HG03159 (cell line): ENCODE data around the gene PDLIM1.
"Not testable (repeated sequence)": the region's sequence is repeated elsewhere in the genome, so short reads cannot be mapped to it uniquely, and the experiment has no call there.

Source experiments
- ATAC-seq: cut with Tn5 transposase; IDR thresholded peaks from one replicate; pipeline ENCODE4 v1.9.1; 2021; ENCODE audit warnings: mild to moderate bottlenecking, moderate library complexity; ENCODE audit not compliant: unreplicated experiment

PDLIM1 gene

DNA sequence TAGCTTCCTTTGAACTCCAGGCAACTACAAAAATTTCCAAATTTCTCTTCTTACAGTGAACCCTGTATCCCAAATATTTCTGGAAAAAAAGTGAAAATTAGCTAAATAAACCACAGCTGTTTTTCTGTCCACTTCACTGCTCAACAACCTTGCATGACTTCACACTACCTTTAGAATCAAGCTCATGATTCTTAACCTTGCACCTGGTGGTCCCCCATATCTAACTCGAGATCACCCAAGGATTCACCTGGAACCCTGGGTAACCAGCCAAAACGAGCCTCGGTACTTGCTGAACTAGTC is 47.5 kb downstream of the PDLIM1 start:
- no peak for ATAC-seq

DNA sequence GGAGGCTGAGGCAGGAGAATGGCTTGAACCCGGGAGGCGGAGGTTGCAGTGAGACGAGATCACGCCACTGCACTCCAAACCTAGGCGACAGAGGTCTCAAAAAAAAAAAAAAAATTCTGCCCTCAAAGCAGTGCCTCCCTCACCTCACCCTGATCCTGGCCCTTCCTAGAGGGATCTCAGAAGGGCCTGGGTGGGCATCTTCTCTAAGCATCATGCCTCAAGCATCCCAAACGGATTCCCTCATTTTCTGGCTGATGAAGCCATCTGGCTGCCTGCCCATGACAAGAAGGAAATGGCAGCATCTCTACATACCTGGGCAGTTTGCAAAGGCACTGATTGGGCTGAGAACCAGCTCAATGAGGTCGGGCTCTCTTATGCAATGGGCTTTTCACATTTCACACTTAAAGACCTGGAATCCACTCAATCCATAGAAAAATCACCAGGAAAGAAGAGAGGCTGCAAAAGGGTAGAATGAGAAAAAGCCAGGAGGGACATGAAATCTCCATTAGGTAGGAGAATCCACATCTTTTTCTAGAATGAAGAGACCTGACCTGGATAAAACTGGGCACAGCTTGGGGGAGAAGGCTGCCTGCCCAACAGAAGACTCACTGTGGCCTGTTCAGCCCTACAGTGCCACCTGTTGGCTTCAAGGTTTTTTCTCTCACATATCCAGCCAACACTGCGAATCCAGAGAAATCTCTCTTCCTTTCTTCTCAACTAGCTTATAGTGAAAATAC is 48.1 kb downstream of the PDLIM1 start:
- no peak for ATAC-seq

DNA sequence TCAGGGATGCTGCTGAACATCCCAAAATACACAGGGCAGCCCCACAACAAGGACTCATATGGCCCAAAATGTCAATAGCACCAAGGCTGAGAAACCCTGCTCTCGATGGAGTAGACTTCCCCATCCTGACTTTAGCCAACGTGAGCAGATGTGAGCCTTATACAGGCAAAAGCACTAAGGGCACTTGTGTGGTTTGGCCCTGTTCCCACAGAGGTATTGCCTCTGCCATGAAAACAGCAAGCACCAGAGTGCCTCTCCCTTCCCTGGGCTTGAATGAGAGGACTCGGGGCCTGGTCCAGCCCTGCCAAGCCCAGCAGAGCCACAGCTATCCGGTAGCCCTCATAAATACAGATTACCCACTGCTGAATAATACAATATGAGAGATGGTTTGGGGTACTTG is 49.3 kb downstream of the PDLIM1 start:
- no peak for ATAC-seq

DNA sequence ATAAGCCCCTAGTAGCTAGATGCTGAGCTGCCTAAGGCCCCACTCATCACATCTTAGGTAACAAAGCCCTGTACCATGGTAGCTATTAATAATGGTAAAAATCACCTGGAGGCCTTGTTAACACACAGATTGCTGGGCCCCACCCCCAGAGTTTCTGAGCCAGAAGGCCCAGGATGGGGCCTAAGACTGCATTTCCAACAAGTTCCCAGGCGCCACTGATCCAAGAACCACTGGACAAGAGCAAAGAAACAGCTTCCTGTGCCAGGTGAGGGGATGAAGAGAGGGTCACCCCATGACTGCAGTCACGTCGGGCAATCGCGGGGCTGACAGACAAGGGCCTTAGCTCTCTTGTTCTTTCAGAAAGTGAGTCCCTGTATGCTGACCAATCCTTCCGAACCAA is 50.0 kb downstream of the PDLIM1 start:
- ATAC-seq, result no peak

DNA sequence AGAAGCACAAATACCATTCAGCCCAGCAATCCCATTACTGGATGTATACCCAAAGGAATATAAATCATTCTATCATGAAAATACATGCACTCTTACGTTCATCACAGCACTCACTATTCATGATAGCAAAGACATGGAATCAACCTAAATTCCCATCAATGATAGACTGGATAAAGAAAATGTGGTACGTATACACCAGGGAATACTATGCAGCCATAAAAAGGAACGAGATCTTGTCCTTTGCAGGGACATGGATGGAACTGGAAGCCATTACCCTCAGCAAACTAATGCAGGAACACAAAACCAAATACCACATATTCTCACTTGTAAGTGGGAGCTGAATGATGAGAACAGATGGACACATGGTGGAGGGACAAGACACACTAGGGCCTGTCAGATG is 50.7 kb downstream of the PDLIM1 start:
- ATAC-seq, result not testable (repeated sequence)

DNA sequence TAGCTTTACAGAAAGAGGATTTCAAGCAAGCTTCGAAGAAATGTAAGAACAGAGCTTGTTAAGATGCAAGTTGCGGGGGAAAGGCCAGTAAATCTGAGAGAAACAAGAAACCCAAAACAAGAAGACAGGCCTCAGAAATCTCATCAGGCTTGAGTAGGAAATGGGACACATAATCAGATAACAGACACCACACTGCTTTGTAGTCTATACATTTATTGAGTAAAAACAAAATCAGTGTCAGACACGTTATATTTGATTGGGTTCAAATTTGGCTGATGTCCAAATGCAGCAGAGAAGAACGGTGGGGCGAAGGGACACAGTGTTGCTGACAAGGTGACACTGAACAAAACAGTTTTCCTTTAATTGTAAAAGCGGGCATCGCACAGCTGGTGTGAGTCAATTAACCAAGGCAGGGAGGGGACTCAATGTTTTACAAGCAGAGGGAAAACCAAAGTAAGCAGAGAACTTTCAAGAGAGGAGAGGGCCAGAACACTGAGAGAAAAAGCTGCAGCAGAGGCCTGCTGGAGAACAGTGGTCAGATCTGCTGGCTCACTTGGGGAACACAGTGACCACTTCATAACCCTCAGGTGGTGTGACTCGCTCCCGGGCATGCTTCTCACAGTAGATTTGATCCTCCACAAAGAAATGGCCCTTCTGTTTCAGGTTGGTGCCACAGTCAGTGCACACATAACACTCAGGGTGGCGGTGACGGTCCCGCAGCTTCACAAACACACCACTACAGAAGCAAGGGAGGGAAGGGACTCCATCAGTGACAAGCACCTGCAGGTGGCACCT is 53.2 kb downstream of the PDLIM1 start:
- no peak for ATAC-seq

DNA sequence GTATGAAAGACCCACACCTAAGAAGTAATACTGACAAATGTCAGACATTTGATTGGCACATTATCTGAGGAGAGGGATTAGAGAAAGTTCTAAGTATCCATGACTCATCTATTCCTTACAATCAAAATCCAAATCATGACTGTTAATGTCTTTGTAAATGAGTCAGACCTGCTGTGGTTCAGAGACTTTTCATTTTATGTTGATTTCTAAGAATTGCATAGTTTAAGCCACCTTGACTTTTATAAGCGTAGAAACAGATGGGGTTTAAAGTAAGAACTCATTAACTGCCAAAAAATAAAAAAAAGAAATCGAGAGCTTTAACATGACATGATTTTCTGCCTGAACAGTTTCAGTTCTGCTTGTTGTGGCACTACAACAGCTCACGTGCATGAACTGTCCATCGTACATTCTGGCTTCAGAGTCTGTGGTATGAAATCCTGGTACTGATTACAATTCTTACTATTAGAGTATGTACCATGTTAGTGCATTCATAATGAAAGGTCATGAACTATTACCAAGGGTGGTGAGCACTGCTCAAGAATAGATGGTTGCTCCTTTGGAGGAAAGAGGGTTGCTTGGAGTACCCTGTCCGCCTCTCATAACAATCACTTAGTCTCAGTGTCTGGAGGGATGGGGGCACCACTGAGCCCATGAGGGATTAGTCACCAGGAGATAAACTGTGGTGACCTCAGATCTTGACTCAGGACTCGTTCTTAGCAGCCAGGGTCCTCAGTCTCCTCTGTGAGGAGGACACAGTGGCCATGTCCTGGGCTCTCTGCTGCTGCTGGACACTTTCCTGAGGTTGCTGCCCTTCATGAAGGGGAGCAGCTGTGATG is 54.5 kb downstream of the PDLIM1 start:
- ATAC-seq, result peak; percentile 99

DNA sequence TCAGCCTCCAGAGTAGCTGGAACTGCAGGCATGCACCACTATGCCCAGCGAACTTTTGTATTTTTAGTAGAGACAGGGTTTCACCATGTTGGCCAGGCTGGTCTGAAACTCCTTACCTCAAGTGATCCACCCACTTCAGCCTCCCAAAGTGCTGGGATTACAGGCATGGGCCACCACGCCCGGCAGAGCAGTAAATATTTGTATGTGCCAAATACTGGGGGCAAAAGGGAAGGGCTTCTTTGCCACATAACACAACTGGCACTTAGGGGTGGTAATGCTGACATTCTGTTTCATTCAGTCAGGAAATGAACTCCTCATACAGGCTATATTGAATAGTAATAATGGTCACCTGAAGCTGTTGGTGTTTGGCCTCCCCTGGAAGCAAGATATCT is 55.1 kb downstream of the PDLIM1 start:
- no peak for ATAC-seq

DNA sequence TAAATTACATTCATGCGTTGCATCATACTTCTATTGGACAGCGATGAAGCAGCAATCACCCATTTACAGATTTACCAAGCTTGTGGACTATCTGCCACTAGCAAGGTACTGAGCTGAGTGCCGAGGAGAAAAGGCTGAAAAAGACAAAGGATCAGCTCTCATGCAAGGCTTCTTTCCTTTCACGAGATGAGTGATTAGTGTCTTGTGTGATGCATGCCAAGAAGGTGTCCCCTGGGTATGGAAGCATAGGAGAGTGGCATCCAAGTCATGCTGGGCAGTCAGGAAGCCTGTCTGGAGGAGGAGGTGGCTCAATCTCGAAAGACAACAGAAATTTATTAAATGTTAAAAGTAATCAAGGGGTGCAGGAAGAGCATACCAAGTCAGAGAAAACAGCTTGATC is 55.9 kb downstream of the PDLIM1 start:
- no peak for ATAC-seq

DNA sequence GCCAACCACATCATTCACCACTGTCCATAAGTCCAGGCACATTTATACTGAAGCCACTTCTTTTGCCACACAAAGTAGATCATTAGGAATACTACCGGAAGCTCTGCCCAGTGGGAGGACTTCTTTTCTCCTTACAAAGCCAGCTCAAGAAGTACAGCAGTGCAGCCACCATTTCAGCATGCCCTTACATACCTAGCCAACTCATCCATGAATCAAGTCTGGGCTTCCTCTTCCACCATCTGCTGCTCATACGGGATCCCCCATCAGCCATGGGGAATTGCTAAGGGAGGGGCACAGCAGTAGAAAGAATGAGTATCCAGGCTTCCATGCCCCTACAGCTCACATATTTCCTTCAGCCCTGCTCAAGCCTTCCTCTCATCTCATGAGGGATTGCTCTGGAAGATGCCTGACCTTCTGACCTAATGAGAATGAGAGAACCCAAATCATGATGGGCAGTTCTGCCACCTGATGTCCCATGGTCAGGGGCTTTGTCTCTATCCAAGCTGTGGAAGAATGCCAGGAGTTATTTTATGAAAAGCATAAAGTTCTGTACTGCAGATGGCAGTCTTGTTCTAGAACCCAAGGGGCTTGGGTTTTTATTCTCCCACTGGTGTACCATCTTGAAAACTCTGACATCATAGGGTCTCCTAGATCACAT is 57.3 kb downstream of the PDLIM1 start:
- ATAC-seq, result no peak

DNA sequence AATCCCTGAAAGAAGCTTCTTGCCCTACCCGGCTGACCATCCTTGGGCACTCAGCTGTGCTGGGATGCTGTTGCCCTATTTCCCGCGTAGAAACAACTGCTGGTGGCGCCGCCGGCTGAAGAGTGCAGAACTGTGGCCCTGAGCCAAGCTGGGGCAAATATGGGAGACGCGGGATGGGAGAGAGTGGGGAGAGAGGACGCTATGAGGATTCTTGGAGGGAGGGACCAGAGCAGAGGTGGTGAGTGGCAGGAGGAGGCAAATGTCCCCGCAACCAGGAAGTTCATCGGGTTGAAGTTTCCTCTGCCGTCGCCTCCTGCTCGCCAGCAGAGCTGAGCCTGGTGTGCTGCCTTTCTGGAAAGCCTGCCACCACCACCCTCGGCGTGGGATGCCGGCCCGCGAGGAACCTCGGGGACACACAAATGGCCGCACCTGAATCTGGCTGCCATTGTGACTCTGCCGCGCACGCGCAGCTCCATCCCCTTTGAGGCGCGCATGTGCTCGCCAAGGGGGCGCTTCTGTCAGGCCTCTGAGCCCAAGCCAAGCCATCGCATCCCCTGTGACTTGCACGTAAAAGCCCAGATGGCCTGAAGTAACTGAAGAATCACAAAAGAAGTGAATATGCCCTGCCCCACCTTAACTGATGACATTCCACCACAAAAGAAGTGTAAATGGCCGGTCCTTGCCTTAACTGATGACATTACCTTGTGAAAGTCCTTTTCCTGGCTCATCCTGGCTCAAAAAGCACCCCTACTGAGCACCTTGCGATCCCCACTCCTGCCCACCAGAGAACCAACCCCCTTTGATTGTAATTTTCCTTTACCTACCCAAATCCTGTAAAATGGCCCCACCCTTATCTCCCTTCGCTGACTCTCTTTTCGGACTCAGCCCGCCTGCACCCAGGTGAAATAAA is 59.9 kb downstream of the PDLIM1 start:
- ATAC-seq, result not testable (repeated sequence)

DNA sequence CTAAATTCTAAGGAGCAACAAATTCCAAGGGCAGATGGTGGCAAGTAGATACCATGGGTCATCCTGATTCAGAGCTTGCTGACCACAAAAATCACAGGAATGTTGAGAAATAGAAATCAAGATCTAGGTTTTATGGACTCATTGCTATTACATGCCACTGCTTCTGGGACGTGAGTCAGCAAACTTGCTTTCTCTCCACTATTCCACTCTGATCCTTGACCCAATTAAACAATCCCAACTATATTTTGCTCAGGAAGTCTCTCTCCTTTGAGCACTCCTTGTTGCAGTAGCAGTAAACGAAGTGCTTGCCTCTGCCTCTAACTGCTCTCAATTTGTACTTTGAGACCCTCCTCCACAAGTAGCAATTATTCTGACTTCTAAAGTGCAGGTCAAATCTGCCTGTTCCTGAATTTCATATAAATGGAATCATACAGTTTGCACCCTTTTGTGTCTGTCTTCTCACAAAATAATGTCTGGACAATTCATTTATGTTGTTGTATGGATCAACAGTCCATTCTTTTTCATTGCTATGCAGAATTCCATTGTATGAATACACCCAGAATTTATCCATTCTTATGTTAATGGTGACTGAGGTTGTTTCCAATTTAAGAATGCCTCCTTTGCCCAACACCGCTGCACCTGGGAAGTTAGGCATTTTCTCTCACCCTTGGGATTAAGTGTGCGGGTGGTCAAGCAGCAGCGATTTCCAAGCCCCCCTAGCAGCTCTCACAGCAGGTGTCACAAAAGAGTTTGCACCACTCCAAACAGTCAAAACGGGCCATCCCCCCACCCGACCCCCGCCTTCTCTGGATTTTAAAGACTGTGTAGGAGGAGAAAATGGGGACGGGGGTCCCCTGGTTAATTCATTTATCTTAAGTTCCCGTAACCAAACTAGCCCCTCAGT is 60.8 kb downstream of the PDLIM1 start:
- no peak for ATAC-seq

DNA sequence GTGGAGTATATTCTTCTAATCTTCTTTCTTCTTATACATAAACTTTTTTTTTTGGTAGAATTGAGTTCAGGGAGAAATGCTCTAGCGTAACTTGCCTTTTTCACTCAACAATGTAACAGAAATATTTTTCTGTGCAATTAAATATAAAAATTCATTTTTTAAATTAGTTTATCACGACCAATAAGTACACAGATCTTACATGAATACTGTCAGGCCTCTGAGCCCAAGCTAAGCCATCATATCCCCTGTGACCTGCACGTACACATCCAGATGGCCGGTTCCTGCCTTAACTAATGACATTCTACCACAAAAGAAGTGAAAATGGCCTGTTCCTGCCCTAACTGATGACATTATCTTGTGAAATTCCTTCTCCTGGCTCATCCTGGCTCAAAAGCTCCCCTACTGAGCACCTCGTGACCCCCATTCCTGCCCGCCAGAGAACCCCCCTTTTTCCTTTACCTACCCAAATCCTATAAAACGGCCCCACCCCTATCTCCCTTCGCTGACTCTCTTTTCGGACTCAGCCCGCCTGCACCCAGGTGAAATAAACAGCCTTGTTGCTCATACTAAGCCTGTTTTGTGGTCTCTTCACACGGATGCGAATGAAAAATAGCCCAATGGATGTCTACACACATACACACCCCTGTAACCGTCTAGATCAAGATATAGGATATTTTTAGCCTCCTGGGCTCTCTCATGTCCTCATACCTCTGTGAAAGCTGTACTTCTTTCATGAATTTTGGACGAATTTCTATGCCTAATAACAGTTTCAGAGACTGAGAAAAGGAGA is 61.7 kb downstream of the PDLIM1 start:
- not testable (repeated sequence) for ATAC-seq

DNA sequence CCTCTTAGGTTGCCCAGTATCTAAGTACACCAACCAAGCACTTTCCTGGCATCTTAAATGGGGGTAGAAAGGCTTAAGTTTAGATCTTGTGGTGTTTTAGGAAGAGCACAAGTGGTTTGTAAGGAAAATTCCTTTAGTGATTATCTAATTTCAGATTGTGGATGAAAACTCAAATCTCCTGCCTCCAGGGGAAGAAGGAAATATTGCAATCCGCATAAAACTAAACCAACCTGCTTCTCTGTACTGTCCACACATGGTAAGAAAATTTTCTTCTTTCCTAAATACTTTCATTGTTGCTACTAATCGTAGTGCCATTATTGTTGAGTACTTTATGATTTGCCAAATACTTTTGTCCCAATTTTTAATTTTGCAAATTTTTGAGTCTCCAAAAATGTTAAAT is 65.7 kb downstream of the PDLIM1 start:
- ATAC-seq, result no peak

DNA sequence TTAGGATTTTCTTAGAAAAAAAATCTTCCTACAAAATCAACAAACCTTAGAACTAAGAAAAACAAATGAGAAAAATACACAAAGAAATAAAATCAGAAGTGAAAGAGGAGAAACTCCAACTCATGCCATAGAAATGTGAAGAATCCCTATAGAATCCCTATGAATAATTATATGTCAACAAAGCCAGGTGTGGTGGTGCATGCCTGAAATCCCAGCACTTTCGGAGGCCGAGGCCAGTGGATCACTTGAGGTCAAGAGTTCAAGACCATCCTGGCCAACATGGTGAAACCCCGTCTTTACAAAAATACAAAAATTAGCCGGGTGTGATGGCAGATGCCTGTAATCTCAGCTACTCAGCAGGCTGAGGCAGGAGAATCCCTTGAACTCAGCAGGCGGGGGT is 69.7 kb downstream of the PDLIM1 start:
- ATAC-seq, result no peak

DNA sequence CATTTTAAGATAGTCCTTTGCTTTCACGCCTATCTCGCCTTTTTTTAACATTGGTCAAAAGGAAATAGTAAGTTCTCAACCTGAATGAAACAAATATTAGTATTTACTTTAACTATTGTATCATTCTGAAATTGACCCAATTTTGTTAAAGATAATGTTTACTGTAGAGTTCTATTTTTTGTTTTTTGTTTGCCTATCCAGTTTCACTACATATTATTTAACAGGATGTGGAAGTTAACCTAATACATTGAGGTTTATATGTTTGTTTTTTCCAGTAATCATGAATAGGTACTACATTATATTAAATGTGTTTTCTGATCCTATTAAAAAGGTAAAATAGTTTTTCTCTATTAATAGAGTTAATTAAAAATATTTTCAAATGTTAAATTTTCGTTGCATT is 70.3 kb downstream of the PDLIM1 start:
- ATAC-seq, result no peak

DNA sequence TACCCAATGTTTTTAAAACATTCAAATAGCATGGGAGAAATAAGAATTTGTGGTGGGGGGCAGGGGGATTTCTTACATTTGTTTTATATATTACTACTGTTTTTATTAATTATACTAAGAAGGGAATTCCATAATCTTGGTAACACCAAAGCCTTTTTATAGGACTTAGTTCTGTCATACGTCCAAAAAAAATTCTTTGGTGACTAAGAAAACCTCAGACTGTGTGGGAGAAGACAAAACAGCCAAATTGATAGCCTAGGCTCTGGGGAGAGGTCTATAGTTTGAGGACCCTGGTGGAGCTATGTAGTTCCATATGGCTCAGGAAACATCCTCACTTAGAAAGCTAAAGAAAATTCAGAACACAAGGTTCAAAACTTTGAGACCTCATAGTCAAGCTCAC is 73.3 kb downstream of the PDLIM1 start:
- no peak for ATAC-seq

DNA sequence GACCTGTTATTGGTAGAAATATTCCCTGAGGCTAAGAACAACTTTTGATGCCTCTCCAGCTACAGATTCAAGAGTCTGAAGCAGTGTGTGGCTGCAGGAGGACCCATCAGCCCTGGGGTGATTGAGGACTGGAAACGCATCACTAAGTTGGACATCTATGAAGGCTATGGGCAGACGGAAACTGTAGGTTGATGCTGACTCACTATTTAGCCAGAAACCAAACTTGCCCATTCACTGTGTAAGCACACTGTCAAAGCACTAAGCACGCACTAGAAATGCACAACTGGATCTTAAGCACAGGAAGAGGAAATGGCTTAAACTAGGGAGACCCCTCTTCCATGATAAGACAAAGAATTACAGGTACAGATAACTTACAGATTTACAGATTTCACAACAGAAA is 76.0 kb downstream of the PDLIM1 start:
- peak; percentile 71 for ATAC-seq
